ENCODE results near the gene CDK1. TPM values are rescaled to one million over a fixed set of nuclear protein-coding genes. Genes with fewer than 3 reads are reported as not detected.

CDK1 gene
- total and polyA plus RNA-seq, 10 of the 15 experiments (the other 5 are each of a cell fraction or from before 2014, with no cell fraction given) = 81.5 to 361 (median 133) TPM

GRCh38 chr10:60735244-60735643 lies 43.0 kb upstream of the CDK1 start:
- WGBS (ENCODE audit: insufficient coverage, insufficient replicate concordance, low lambda C conversion rate, missing lambda C conversion rate) = 30% methylated on average over 2 of the region's 2 CpGs
- in situ Hi-C loops (cut with MboI) = no loop called here

More at GRCh38 chr10:60735244-60735643, 43.0 kb upstream of the CDK1 start:
- Histone ChIP-seq H3K36me3 (ENCODE audit: control insufficient read depth in 2 of 2, insufficient read depth in 2 of 2, low read length in 1 of 2) (no peaks in the 10 kb centered on the region), H3K9ac (ENCODE audit: control insufficient read depth, insufficient read depth, low read length) (no peak overlapping the region), H3K4me2 (ENCODE audit: control insufficient read depth, insufficient read depth) (no peak overlapping the region), H3K27ac (ENCODE audit: control insufficient read depth, insufficient read depth) (no peak overlapping the region), H4K20me1 (ENCODE audit: control insufficient read depth, insufficient read depth) (no peaks in the 10 kb centered on the region), H2AFZ (ENCODE audit: control insufficient read depth, low read depth, low read length) (no peak overlapping the region), H3K79me2 (ENCODE audit: control insufficient read depth, insufficient read depth, low read length) (no peaks in the 10 kb centered on the region), H3K9me3 (replicated peaks; ENCODE audit: control insufficient read depth, insufficient read depth, low read length) (no peaks in the 10 kb centered on the region), H3K4me1 (ENCODE audit: control insufficient read depth, insufficient read depth, low read length) (peaks cover 3% of the 10 kb centered on the region; the same call in 1 of the 2 replicates), H3K27me3 (replicated peaks in 1 of 2; ENCODE audit: control insufficient read depth in 2 of 2, insufficient read depth in 2 of 2, low read length in 1 of 2) (no peaks in the 10 kb centered on the region; a peak in 3 of 4 replicates), H3K4me3 (no peak overlapping the region)
- ATAC-seq (no peak), FAIRE-seq (no peak), DNase-seq (ENCODE audit: low read depth, low spot score) (no peak)
- no TSS peak for BruUV-seq (replicated peaks)
- ChIA-PET CTCF (no interaction called here), RAD21 (ENCODE audit: unreplicated experiment) (interaction anchor here (1.0 kb wide), 1 partner anchor 35 kb away, joined by 3 read pairs; no protein-coding TSS in a partner anchor), POLR2A (no interaction called here), SMC1A (ENCODE audit: uncharacterized antibody, unreplicated experiment) (no interaction called here)
- TF ChIP-seq ASH2L (IDR thresholded peaks at IDR 0.05; ENCODE audit: borderline replicate concordance, low read depth) (no peak), PKNOX1 (IDR thresholded peaks at IDR 0.05) (no peak), POLR2AphosphoS5 (IDR thresholded peaks at IDR 0.05; ENCODE audit: low read length) (no peak), GABPA (IDR thresholded peaks at IDR 0.05; ENCODE audit: low read depth) (no peak), RB1 (IDR thresholded peaks at IDR 0.05; ENCODE audit: borderline replicate concordance) (no peak), MYC (IDR thresholded peaks at IDR 0.05; ENCODE audit: insufficient read depth, insufficient read length, insufficient replicate concordance, low read length, severe bottlenecking) (no peak), RAD21 (IDR thresholded peaks at IDR 0.05; ENCODE audit: insufficient read depth, low read depth, low read length) (no peak), CBFB (IDR thresholded peaks at IDR 0.05; ENCODE audit: low read depth) (no peak), ZBTB33 (IDR thresholded peaks at IDR 0.05) (no peak), JUNB (IDR thresholded peaks at IDR 0.05) (no peak), JUND (IDR thresholded peaks at IDR 0.05; ENCODE audit: low read depth, low read length) (no peak), CHD1 (IDR thresholded peaks at IDR 0.05; ENCODE audit: low read depth, low read length) (no peak), YY1 (IDR thresholded peaks at IDR 0.05; ENCODE audit: low read depth, low read length) (no peak), ATF3 (IDR thresholded peaks at IDR 0.05; ENCODE audit: borderline replicate concordance, extremely low read depth, low read depth, low read length) (no peak)
- intact Hi-C loops (cut with micrococcal nuclease; ENCODE audit: unreplicated experiment) = no loop called here

Measured in GM12878 (cell line).